SK-N-SH (cell line): ENCODE results near the gene MED31. TPM values are rescaled to one million over a fixed set of nuclear protein-coding genes. Genes with fewer than 3 reads are reported as not detected.

Source experiments
- CTCF ChIA-PET: fragments of 300-600, 350-600 bp; formaldehyde crosslinking; extraction: SDS; loops from one replicate; lab custom pipeline; 2021; lab: Yijun Ruan, JAX
- POLR2A ChIA-PET: fragments of 350-600 bp; sonication (Branson Sonifier 250); formaldehyde crosslinking; extraction: SDS; loops from one replicate; lab custom pipeline; 2020; ENCODE audit warnings: antibody characterized with exemption, inconsistent platforms; lab: Yijun Ruan, JAX
- DNase-seq: peaks from one replicate; pipeline ENCODE4 v3.0.0; 2012
- H2AFZ ChIP-seq: fragments of 200-600 bp; sonication (generic); 2 replicates; pipeline ENCODE4 v1.8.1; 2016; ENCODE audit warnings: antibody characterized with exemption, mild to moderate bottlenecking, low read depth
- H3F3A ChIP-seq: fragments of 200-600 bp; sonication (generic); replicated peaks from 2 replicates; pipeline ENCODE3; 2016; ENCODE audit warnings: antibody characterized with exemption, mild to moderate bottlenecking; ENCODE audit not compliant: insufficient read depth
- H3K27ac ChIP-seq, 2 experiments: fragments of 200-500 bp in 1 of 2; fragments of 200-600 bp in 1 of 2; sonication (Bioruptor generic) in 1 of 2; sonication (generic), shearing (Covaris generic) in 1 of 2; 2 replicates each; pipeline versions ENCODE4 v1.5.1 to v1.6.1; 2014 to 2016; ENCODE audit warnings: low read depth in 2 of 2, inconsistent platforms in 1 of 2, low read length in 1 of 2, mild to moderate bottlenecking in 1 of 2, mixed read lengths in 1 of 2
- H3K27me3 ChIP-seq: fragments of 200-600 bp; sonication (generic), shearing (Covaris generic); 2 replicates; pipeline ENCODE4 v1.6.1; 2016; ENCODE audit warnings: mixed run types; ENCODE audit not compliant: insufficient read depth
- H3K36me3 ChIP-seq, 2 experiments: fragments of 200-500 bp in 1 of 2; fragments of 200-600 bp in 1 of 2; sonication (Bioruptor generic) in 1 of 2; sonication (generic) in 1 of 2; replicated peaks in 1 of 2; 2 replicates each; pipeline versions ENCODE3 to v1.5.1; 2014 to 2016; ENCODE audit warnings: low read length in 1 of 2, mild to moderate bottlenecking in 1 of 2; ENCODE audit not compliant: insufficient read depth in 2 of 2, control insufficient read depth in 1 of 2
- H3K4me1 ChIP-seq, 2 experiments: fragments of 200-500 bp in 1 of 2; fragments of 200-600 bp in 1 of 2; sonication (Bioruptor generic) in 1 of 2; sonication (generic), shearing (Covaris generic) in 1 of 2; 2 replicates each; pipeline versions ENCODE4 v1.5.1 to v1.6.1; 2014 to 2016; ENCODE audit warnings: low read depth in 1 of 2, low read length in 1 of 2, mixed run types in 1 of 2; ENCODE audit not compliant: insufficient read depth in 2 of 2, control insufficient read depth in 1 of 2
- H3K4me2 ChIP-seq: fragments of 200-600 bp; sonication (generic), shearing (Covaris generic); 2 replicates; pipeline ENCODE4 v1.6.1; 2017; ENCODE audit warnings: mixed run types
- H3K4me3 ChIP-seq, 2 experiments: fragments of 200-500 bp in 1 of 2; fragments of 200-600 bp in 1 of 2; sonication (Bioruptor generic) in 1 of 2; sonication (generic), shearing (Covaris generic) in 1 of 2; 2 replicates each; pipeline versions ENCODE4 v1.5.1 to v1.8.1; 2014 to 2016; ENCODE audit warnings: low read depth in 2 of 2, inconsistent platforms in 1 of 2, low read length in 1 of 2, mild to moderate bottlenecking in 1 of 2, mixed read lengths in 1 of 2, moderate library complexity in 1 of 2
- H3K79me2 ChIP-seq: fragments of 200-600 bp; sonication (generic); 2 replicates; pipeline ENCODE4 v1.8.1; 2017; ENCODE audit warnings: mild to moderate bottlenecking; ENCODE audit not compliant: insufficient read depth
- H3K9ac ChIP-seq: fragments of 200-600 bp; sonication (generic); 2 replicates; pipeline ENCODE4 v1.6.1; 2017; ENCODE audit warnings: mixed run types
- H3K9me2 ChIP-seq: fragments of 200-600 bp; sonication (generic); 2 replicates; pipeline ENCODE4 v1.6.1; 2017; ENCODE audit warnings: mixed run types
- H3K9me3 ChIP-seq: fragments of 200-600 bp; sonication (generic); 2 replicates; pipeline ENCODE4 v1.6.1; 2017; ENCODE audit warnings: mixed run types, mild to moderate bottlenecking, moderate library complexity
- H4K20me1 ChIP-seq: fragments of 200-600 bp; sonication (generic); 2 replicates; pipeline ENCODE4 v1.6.1; 2017; ENCODE audit warnings: mild to moderate bottlenecking, mixed run types; ENCODE audit not compliant: insufficient read depth
- CHD2 ChIP-seq: fragments of 150-350 bp; IDR thresholded peaks from 2 replicates; pipeline ENCODE4 v1.6.1; 2018; ENCODE audit warnings: low read length; ENCODE audit not compliant: partially characterized antibody
- CTCF ChIP-seq: fragments of 200-600 bp; sonication (generic); IDR thresholded peaks from 2 replicates; pipeline ENCODE4 v1.6.1; 2017; ENCODE audit warnings: antibody characterized with exemption, mild to moderate bottlenecking, moderate library complexity
- FOXM1 ChIP-seq: IDR thresholded peaks from 2 replicates; pipeline ENCODE4 v1.4.0; 2012; ENCODE audit warnings: low read depth, mild to moderate bottlenecking
- JUND ChIP-seq: IDR thresholded peaks from 2 replicates; pipeline ENCODE4 v1.4.0; 2012
- MAX ChIP-seq: IDR thresholded peaks from 2 replicates; pipeline ENCODE4 v1.4.0; 2012; ENCODE audit warnings: low read depth
- NFIC ChIP-seq: IDR thresholded peaks from 2 replicates; pipeline ENCODE4 v1.4.0; 2012; ENCODE audit warnings: borderline replicate concordance
- PBX3 ChIP-seq: IDR thresholded peaks from 2 replicates; pipeline ENCODE4; 2012
- POLR2AphosphoS5 ChIP-seq: IDR thresholded peaks from 2 replicates; pipeline ENCODE4 v1.6.1; 2012; ENCODE audit warnings: low read depth, low read length
- RAD21 ChIP-seq: IDR thresholded peaks from 2 replicates; pipeline ENCODE4 v1.6.1; 2012; ENCODE audit warnings: mild to moderate bottlenecking, low read length
- RCOR1 ChIP-seq: fragments of 150-350 bp; IDR thresholded peaks from 2 replicates; pipeline ENCODE4 v1.6.1; 2017; ENCODE audit warnings: antibody characterized with exemption, low read length
- TEAD4 ChIP-seq: IDR thresholded peaks from 2 replicates; pipeline ENCODE4 v1.4.0; 2012; ENCODE audit warnings: mild to moderate bottlenecking, borderline replicate concordance; ENCODE audit not compliant: insufficient read depth
- USF2 ChIP-seq: fragments of 150-350 bp; IDR thresholded peaks from 2 replicates; pipeline ENCODE4 v1.6.1; 2017; ENCODE audit warnings: antibody characterized with exemption, low read length, low read depth, borderline replicate concordance
- ZBTB33 ChIP-seq: IDR thresholded peaks from 2 replicates; pipeline ENCODE4 v1.4.0; 2012; ENCODE audit warnings: low read depth, borderline replicate concordance
- WGBS: methylation state at CpG from one replicate; pipeline ENCODE4 v1.1.6; 2017; ENCODE audit warnings: low lambda C conversion rate; 5-methylcytosine and 5-hydroxymethylcytosine counted together
- polyA plus RNA-seq, 3 experiments: library from polyadenylated mRNA; depleted of rRNA; stranded (reverse); fragments of >200 nt; gene quantifications; 2 replicates each; pipeline ENCODE4 v1.2.3, GENCODE V29; 2012

The MED31 gene
- polyA plus RNA-seq, 1 of the 3 experiments (the other 2 are of a cell fraction), result 15.1 TPM

- Histone ChIP-seq H3K4me2 (no peak overlapping the region), H2AFZ (no peak overlapping the region), H4K20me1 (no peaks in the 10 kb centered on the region), H3K4me3 (no peak overlapping the region), H3K79me2 (peaks cover 31% of the 10 kb centered on the region), H3K27me3 (no peaks in the 10 kb centered on the region), H3K9me3 (no peaks in the 10 kb centered on the region), H3K27ac (no peak overlapping the region), H3K36me3 (peaks cover 36 to 39% of the 10 kb centered on the region in 2 experiments), H3K9ac (no peak overlapping the region), H3K9me2 (no peaks in the 10 kb centered on the region), H3K4me1 (peaks cover 0 to 11% of the 10 kb centered on the region in 2 experiments; a peak in 1 of 4 replicates), H3F3A (peaks cover 7% of the 10 kb centered on the region)
- POLR2A ChIA-PET, result no interaction called here
- WGBS, result 90% methylated on average over 2 of the region's 2 CpGs
- no peak for TF ChIP-seq NFIC
- TF ChIP-seq USF2, result no peak
- TF ChIP-seq POLR2AphosphoS5, result no peak
- TF ChIP-seq RCOR1, result no peak
- no peak for TF ChIP-seq RAD21
- TF ChIP-seq TEAD4, result no peak
- no peak for TF ChIP-seq ZBTB33
- no peak for TF ChIP-seq CTCF
- no peak for TF ChIP-seq MAX
- no peak for TF ChIP-seq FOXM1
- TF ChIP-seq CHD2, result no peak
- no peak for TF ChIP-seq PBX3
- no peak for TF ChIP-seq JUND
- CTCF ChIA-PET, result interaction anchor here (1.0 to 1.2 kb wide), 3 partner anchors 14 to 163 kb away, joined by 3 to 6 read pairs (median 3); no protein-coding TSS in a partner anchor
- DNase-seq, result no peak
Observed at GRCh38 chr17:6636105-6636504, 15.3 kb downstream of the MED31 start.
